Choroid plexus epithelial cell (primary cell): ENCODE data around the gene UNKL.
"Not testable (repeated sequence)": the region's sequence is repeated elsewhere in the genome, so short reads cannot be mapped to it uniquely, and the experiment has no call there.

ENCODE experiments used
- DNase-seq: peaks from one replicate; pipeline ENCODE4 v3.0.0-alpha.2; 2010; ENCODE audit warnings: low read depth
- H3K4me3 ChIP-seq: 2 replicates; pipeline ENCODE4 v1.5.1; 2011; ENCODE audit warnings: low read depth, mild to moderate bottlenecking, control low read depth, low read length, moderate library complexity
- CTCF ChIP-seq: conservative IDR thresholded peaks from 2 replicates; pipeline ENCODE4 v1.5.1; 2011; ENCODE audit warnings: low read depth, mild to moderate bottlenecking, control low read depth, inconsistent platforms, low read length, moderate library complexity

UNKL gene

GRCh38 chr16:1441391-1441829 lies 26.9 kb upstream of the UNKL start:
- TF ChIP-seq CTCF = no peak
- no peak for DNase-seq
- no peak overlapping the region for H3K4me3 ChIP-seq

GRCh38 chr16:1439699-1440074 lies 25.2 kb upstream of the UNKL start:
- not testable (repeated sequence) for H3K4me3 ChIP-seq, DNase-seq

- TF ChIP-seq CTCF = no peak
- H3K4me3 ChIP-seq = no peak overlapping the region
- no peak for DNase-seq
Measured at GRCh38 chr16:1439058-1439698, 24.7 kb upstream of the UNKL start.

- no peak for DNase-seq
- H3K4me3 ChIP-seq = no peak overlapping the region
- no peak for TF ChIP-seq CTCF
Measured at GRCh38 chr16:1438229-1439057, 23.9 kb upstream of the UNKL start.

- H3K4me3 ChIP-seq = no peak overlapping the region
- DNase-seq = no peak
- no peak for TF ChIP-seq CTCF
Measured at GRCh38 chr16:1437606-1438005, 23.1 kb upstream of the UNKL start.

- DNase-seq = no peak
- no peak for TF ChIP-seq CTCF
Measured at GRCh38 chr16:1436731-1437355, 22.3 kb upstream of the UNKL start.

GRCh38 chr16:1435921-1436697 lies 21.6 kb upstream of the UNKL start:
- no peak overlapping the region for H3K4me3 ChIP-seq
- no peak for TF ChIP-seq CTCF
- DNase-seq = no peak

More at GRCh38 chr16:1436731-1437355, 22.3 kb upstream of the UNKL start:
- H3K4me3 ChIP-seq = no peak overlapping the region
